ENCODE results near the gene CD244.

DNA sequence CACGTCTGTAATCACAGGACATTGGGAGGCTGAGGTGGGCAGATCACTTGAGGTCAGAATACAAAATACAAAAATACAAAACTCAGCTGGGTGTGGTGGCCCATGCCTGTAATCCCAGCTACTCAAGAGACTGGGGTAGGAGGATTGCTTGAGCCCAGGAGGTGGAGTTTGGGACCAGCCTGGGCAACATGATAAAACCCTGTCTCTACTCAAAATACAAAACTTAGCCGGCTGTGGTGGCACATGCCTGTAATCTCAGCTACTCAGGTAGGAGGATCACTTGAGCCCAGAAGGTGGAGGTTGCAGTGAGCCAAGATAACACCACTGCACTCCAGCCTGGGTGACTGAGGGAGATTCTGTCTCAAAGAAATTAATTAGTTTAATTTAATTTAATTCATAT is 28.8 kb upstream of the CD244 start:
- TF ChIP-seq, protein P1, sequence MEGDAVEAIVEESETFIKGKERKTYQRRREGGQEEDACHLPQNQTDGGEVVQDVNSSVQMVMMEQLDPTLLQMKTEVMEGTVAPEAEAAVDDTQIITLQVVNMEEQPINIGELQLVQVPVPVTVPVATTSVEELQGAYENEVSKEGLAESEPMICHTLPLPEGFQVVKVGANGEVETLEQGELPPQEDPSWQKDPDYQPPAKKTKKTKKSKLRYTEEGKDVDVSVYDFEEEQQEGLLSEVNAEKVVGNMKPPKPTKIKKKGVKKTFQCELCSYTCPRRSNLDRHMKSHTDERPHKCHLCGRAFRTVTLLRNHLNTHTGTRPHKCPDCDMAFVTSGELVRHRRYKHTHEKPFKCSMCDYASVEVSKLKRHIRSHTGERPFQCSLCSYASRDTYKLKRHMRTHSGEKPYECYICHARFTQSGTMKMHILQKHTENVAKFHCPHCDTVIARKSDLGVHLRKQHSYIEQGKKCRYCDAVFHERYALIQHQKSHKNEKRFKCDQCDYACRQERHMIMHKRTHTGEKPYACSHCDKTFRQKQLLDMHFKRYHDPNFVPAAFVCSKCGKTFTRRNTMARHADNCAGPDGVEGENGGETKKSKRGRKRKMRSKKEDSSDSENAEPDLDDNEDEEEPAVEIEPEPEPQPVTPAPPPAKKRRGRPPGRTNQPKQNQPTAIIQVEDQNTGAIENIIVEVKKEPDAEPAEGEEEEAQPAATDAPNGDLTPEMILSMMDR (IDR thresholded peaks at IDR 0.05), result no peak
- no peak for TF ChIP-seq POLR2A (IDR thresholded peaks at IDR 0.05)
